Measurements from ENCODE around the gene SORBS1. TPM values are rescaled to one million over a fixed set of nuclear protein-coding genes. Genes with fewer than 3 reads are reported as not detected.

Gene SORBS1
- total RNA-seq, 1 donor from 2014 or later: 5.1 TPM

DNA sequence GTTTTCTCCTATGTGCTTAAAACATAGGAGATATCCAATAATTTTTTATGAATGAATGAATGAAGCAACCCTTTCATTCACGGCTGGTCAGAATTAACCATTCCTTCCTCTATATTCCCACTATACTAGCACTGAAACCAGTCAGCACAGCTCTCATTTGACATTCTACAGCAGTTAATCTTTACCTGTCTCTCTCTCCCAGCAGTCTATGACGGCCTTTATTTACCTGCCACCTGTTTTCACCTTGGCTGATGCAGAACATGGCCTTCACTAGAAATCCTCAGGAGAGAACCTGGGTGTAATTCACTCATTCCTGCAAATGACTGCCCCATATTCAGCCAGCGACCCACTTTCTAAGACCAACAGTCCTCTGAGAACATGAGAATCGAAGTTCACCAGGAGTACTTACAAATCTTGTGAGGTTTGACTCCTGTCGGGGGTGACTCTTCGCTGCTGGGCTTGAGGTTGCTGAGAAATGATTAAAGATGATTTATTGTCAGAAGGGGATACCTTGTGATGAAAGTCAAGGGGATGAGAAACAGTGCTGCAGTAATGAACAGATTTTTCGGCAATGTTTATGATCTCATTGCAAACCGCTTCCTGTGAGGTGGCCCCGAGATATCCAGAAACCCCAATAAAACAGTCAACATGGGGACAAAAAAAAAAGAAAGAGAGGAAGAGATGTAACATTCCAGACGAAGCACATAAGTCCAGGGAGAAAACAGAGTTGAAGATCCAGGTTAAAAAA, 239.4 kb downstream of the SORBS1 start:
- no peak for DNase-seq (ENCODE audit: low read depth)
- Histone ChIP-seq H2AFZ (ENCODE audit: low read depth, low read length) (no peak overlapping the region), H3K36me3 (ENCODE audit: insufficient read depth, low read length) (no peaks in the 10 kb centered on the region), H3K27ac (ENCODE audit: low read depth, low read length) (no peak overlapping the region), H3K9me3 (ENCODE audit: insufficient read depth, low read depth, low read length) (no peaks in the 10 kb centered on the region), H3K9ac (ENCODE audit: low read length) (no peak overlapping the region), H4K20me1 (ENCODE audit: insufficient read depth, low read length) (no peaks in the 10 kb centered on the region), H3K4me3 (ENCODE audit: insufficient read depth, low read depth, low read length) (no peak overlapping the region), H3K27me3 (ENCODE audit: insufficient read depth, low read length) (no peaks in the 10 kb centered on the region), H3K4me1 (ENCODE audit: insufficient read depth, low read length) (no peaks in the 10 kb centered on the region), H3K4me2 (ENCODE audit: low read length) (no peak overlapping the region), H3K79me2 (ENCODE audit: insufficient read depth, low read length) (no peaks in the 10 kb centered on the region)
- H3K27me3 Mint-ChIP-seq (ENCODE audit: low read depth, unreplicated experiment): no peaks in the 10 kb centered on the region
- FAIRE-seq: no peak
- no peaks in the 10 kb centered on the region for H3K9me3 Mint-ChIP-seq (ENCODE audit: unreplicated experiment)
- no peak for TF ChIP-seq EZH2 (IDR thresholded peaks at IDR 0.05; ENCODE audit: insufficient read depth, low read length)
- TF ChIP-seq, protein P1, sequence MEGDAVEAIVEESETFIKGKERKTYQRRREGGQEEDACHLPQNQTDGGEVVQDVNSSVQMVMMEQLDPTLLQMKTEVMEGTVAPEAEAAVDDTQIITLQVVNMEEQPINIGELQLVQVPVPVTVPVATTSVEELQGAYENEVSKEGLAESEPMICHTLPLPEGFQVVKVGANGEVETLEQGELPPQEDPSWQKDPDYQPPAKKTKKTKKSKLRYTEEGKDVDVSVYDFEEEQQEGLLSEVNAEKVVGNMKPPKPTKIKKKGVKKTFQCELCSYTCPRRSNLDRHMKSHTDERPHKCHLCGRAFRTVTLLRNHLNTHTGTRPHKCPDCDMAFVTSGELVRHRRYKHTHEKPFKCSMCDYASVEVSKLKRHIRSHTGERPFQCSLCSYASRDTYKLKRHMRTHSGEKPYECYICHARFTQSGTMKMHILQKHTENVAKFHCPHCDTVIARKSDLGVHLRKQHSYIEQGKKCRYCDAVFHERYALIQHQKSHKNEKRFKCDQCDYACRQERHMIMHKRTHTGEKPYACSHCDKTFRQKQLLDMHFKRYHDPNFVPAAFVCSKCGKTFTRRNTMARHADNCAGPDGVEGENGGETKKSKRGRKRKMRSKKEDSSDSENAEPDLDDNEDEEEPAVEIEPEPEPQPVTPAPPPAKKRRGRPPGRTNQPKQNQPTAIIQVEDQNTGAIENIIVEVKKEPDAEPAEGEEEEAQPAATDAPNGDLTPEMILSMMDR (IDR thresholded peaks at IDR 0.05; ENCODE audit: insufficient read depth, low read depth, low read length): no peak
- H3K36me3 Mint-ChIP-seq (ENCODE audit: low read depth, unreplicated experiment): peaks cover 7% of the 10 kb centered on the region
- H3K4me3 Mint-ChIP-seq (ENCODE audit: unreplicated experiment): no peak overlapping the region
- no peaks in the 10 kb centered on the region for H3K4me1 Mint-ChIP-seq (ENCODE audit: low read depth, unreplicated experiment)
- H3K27ac Mint-ChIP-seq (ENCODE audit: unreplicated experiment): no peak overlapping the region

DNA sequence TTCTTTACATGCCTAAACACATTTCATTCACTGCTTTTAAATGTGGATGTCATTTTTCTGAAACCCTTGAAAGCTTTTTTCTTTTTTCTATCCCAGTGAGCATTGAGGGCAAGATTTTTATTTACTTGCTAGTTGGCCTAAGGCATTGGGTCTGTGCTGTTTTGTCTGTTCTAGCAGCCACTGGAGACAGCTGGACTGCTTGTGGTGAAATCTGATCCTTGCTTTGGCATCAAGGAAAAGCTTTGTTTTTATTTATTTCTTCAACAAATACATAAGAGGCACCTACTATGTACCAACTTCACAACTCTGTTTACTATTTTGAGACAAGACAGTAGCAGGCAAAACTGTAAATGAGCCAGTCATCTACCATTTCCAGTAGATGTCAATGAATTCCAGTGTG, 241.9 kb downstream of the SORBS1 start:
- FAIRE-seq (no peak), DNase-seq (ENCODE audit: low read depth) (no peak)
- Mint-ChIP-seq H3K36me3 (ENCODE audit: low read depth, unreplicated experiment) (peaks cover 4% of the 10 kb centered on the region), H3K27ac (ENCODE audit: unreplicated experiment) (no peak overlapping the region), H3K9me3 (ENCODE audit: unreplicated experiment) (no peaks in the 10 kb centered on the region), H3K27me3 (ENCODE audit: low read depth, unreplicated experiment) (no peaks in the 10 kb centered on the region), H3K4me3 (ENCODE audit: unreplicated experiment) (no peak overlapping the region), H3K4me1 (ENCODE audit: low read depth, unreplicated experiment) (peaks cover 3% of the 10 kb centered on the region)
- Histone ChIP-seq H3K9ac (ENCODE audit: low read length) (no peak overlapping the region), H3K27ac (ENCODE audit: low read depth, low read length) (no peak overlapping the region), H3K9me3 (ENCODE audit: insufficient read depth, low read depth, low read length) (no peaks in the 10 kb centered on the region), H3K4me2 (ENCODE audit: low read length) (no peak overlapping the region), H3K79me2 (ENCODE audit: insufficient read depth, low read length) (no peaks in the 10 kb centered on the region), H4K20me1 (ENCODE audit: insufficient read depth, low read length) (no peaks in the 10 kb centered on the region), H3K4me3 (ENCODE audit: insufficient read depth, low read depth, low read length) (no peak overlapping the region), H2AFZ (ENCODE audit: low read depth, low read length) (no peak overlapping the region), H3K4me1 (ENCODE audit: insufficient read depth, low read length) (no peaks in the 10 kb centered on the region), H3K36me3 (ENCODE audit: insufficient read depth, low read length) (no peaks in the 10 kb centered on the region), H3K27me3 (ENCODE audit: insufficient read depth, low read length) (no peaks in the 10 kb centered on the region)
- TF ChIP-seq, protein P1 (IDR thresholded peaks at IDR 0.05; ENCODE audit: insufficient read depth, low read depth, low read length): no peak
- no peak for TF ChIP-seq EZH2 (IDR thresholded peaks at IDR 0.05; ENCODE audit: insufficient read depth, low read length)

DNA sequence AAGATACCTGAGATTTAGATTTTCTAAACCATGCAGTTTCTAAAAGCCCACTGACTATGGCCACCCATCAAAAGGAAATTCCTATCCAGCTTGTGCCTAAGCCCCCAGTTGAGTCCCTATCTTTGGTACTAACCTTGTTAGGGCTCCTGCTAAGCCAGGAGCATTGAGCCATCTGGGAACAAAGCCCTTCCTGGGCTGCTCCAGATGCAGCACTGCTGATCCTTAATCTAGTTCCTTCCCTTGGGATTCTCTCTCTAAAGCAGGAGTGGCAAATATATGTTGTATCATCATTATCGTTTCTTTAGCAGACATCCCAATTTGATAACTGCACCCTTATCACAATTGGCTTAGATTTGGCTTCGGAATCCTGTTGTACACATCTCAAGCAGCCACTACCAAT, 245.7 kb downstream of the SORBS1 start:
- Histone ChIP-seq H3K9ac (ENCODE audit: low read length) (no peak overlapping the region), H4K20me1 (ENCODE audit: insufficient read depth, low read length) (no peaks in the 10 kb centered on the region), H3K27ac (ENCODE audit: low read depth, low read length) (no peak overlapping the region), H3K9me3 (ENCODE audit: insufficient read depth, low read depth, low read length) (no peaks in the 10 kb centered on the region), H3K4me3 (ENCODE audit: insufficient read depth, low read depth, low read length) (no peak overlapping the region), H3K79me2 (ENCODE audit: insufficient read depth, low read length) (no peaks in the 10 kb centered on the region), H3K4me1 (ENCODE audit: insufficient read depth, low read length) (no peaks in the 10 kb centered on the region), H3K36me3 (ENCODE audit: insufficient read depth, low read length) (no peaks in the 10 kb centered on the region), H3K4me2 (ENCODE audit: low read length) (no peak overlapping the region), H3K27me3 (ENCODE audit: insufficient read depth, low read length) (no peaks in the 10 kb centered on the region), H2AFZ (ENCODE audit: low read depth, low read length) (no peak overlapping the region)
- TF ChIP-seq, protein P1 (IDR thresholded peaks at IDR 0.05; ENCODE audit: insufficient read depth, low read depth, low read length): no peak
- no peak for TF ChIP-seq EZH2 (IDR thresholded peaks at IDR 0.05; ENCODE audit: insufficient read depth, low read length)
- H3K9me3 Mint-ChIP-seq (ENCODE audit: unreplicated experiment): no peaks in the 10 kb centered on the region
- FAIRE-seq (no peak), DNase-seq (ENCODE audit: low read depth) (no peak)
- no peak overlapping the region for H3K4me3 Mint-ChIP-seq (ENCODE audit: unreplicated experiment)
- no peak overlapping the region for H3K27ac Mint-ChIP-seq (ENCODE audit: unreplicated experiment)
- H3K27me3 Mint-ChIP-seq (ENCODE audit: low read depth, unreplicated experiment): no peaks in the 10 kb centered on the region
- H3K36me3 Mint-ChIP-seq (ENCODE audit: low read depth, unreplicated experiment): peaks cover 1% of the 10 kb centered on the region
- H3K4me1 Mint-ChIP-seq (ENCODE audit: low read depth, unreplicated experiment): peaks cover 26% of the 10 kb centered on the region

All from astrocyte (in vitro differentiated cells and primary cell).